A673 (cell line): Measurements from ENCODE around the gene TMPRSS13.

Source experiments
- EZH2 ChIP-seq: fragments of 200-600 bp; sonication (generic); IDR thresholded peaks from 2 replicates; pipeline ENCODE4 v1.6.1; 2017; ENCODE audit warnings: borderline replicate concordance, low read depth, mild to moderate bottlenecking, mixed read lengths, antibody characterized with exemption, low read length; ENCODE audit not compliant: poor library complexity, severe bottlenecking
- TF ChIP-seq, protein P1 (sequence below): fragments of 300-800, 200-600 bp; sonication (generic); conservative IDR thresholded peaks from 2 replicates; pipeline ENCODE4 v1.5.1; 2017; ENCODE audit warnings: low read depth, mild to moderate bottlenecking, antibody characterized with exemption, low read length, moderate library complexity, mixed read lengths

DNA sequence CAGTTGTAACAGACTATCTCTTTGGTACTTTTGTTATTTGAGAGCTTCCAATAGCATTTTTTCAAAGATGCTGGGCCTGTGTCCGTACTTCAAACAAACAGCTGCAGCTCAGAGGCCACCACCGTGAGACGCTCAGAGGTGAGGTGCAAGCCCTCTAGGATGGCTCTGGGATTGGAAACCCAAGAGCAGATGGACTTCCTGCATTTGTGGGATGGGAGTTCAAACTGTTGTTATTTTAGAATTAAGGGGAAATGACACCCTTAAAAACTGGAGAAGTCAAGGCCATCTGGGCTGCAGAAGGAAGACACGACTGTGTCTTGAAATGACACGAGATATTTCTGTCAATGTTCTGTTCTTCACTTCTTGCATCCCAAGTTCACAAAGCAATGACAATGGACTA lies 47.8 kb upstream of the TMPRSS13 start:
- TF ChIP-seq, protein P1, sequence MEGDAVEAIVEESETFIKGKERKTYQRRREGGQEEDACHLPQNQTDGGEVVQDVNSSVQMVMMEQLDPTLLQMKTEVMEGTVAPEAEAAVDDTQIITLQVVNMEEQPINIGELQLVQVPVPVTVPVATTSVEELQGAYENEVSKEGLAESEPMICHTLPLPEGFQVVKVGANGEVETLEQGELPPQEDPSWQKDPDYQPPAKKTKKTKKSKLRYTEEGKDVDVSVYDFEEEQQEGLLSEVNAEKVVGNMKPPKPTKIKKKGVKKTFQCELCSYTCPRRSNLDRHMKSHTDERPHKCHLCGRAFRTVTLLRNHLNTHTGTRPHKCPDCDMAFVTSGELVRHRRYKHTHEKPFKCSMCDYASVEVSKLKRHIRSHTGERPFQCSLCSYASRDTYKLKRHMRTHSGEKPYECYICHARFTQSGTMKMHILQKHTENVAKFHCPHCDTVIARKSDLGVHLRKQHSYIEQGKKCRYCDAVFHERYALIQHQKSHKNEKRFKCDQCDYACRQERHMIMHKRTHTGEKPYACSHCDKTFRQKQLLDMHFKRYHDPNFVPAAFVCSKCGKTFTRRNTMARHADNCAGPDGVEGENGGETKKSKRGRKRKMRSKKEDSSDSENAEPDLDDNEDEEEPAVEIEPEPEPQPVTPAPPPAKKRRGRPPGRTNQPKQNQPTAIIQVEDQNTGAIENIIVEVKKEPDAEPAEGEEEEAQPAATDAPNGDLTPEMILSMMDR: no peak
- no peak for TF ChIP-seq EZH2
